Activated naive CD8-positive, alpha-beta T cell (primary cell): ENCODE data around the gene NPHP1.
A peak's percentile ranks its signal among the peaks of the same experiment; 100 is the strongest.
"Not testable (repeated sequence)": the region's sequence is repeated elsewhere in the genome, so short reads cannot be mapped to it uniquely, and the experiment has no call there.

Experiments used
- H3K27ac Mint-ChIP-seq: one replicate; pipeline ENCODE4 v1.8.0; 2021; ENCODE audit warnings: mixed read lengths
- H3K27me3 Mint-ChIP-seq: one replicate; pipeline ENCODE4 v1.8.0; 2021; ENCODE audit warnings: mixed read lengths
- H3K36me3 Mint-ChIP-seq: one replicate; pipeline ENCODE4 v1.8.0; 2021; ENCODE audit warnings: mixed read lengths
- H3K4me1 Mint-ChIP-seq: one replicate; pipeline ENCODE4 v1.8.0; 2021; ENCODE audit warnings: low read depth, mixed read lengths
- H3K4me3 Mint-ChIP-seq: one replicate; pipeline ENCODE4 v1.8.0; 2021; ENCODE audit warnings: mild to moderate bottlenecking, mixed read lengths
- H3K9me3 Mint-ChIP-seq: one replicate; pipeline ENCODE4 v1.8.0; 2021; ENCODE audit warnings: low read depth, mixed read lengths

Gene NPHP1

GRCh38 chr2:110215091-110215490 is 10.3 kb upstream of the NPHP1 start:
- H3K27ac Mint-ChIP-seq, result no peak overlapping the region
- H3K9me3 Mint-ChIP-seq, result no peaks in the 10 kb centered on the region
- no peak overlapping the region for H3K4me3 Mint-ChIP-seq
- H3K27me3 Mint-ChIP-seq, result peaks cover 17% of the 10 kb centered on the region
- peaks cover 4% of the 10 kb centered on the region for H3K4me1 Mint-ChIP-seq
- no peaks in the 10 kb centered on the region for H3K36me3 Mint-ChIP-seq

- H3K4me3 Mint-ChIP-seq, H3K27me3 Mint-ChIP-seq, H3K9me3 Mint-ChIP-seq, H3K36me3 Mint-ChIP-seq, H3K27ac Mint-ChIP-seq, H3K4me1 Mint-ChIP-seq: not testable (repeated sequence)
Observed at GRCh38 chr2:110213522-110213921, 8.7 kb upstream of the NPHP1 start.

- peaks cover 9% of the 10 kb centered on the region for H3K27me3 Mint-ChIP-seq
- H3K27ac Mint-ChIP-seq, result peak within 1 kb of the TSS; percentile 93
- peaks cover 7% of the 10 kb centered on the region for H3K4me1 Mint-ChIP-seq
- peak within 1 kb of the TSS; percentile 95 for H3K4me3 Mint-ChIP-seq
- peaks cover 4% of the 10 kb centered on the region for H3K36me3 Mint-ChIP-seq
- no peaks in the 10 kb centered on the region for H3K9me3 Mint-ChIP-seq
Observed at GRCh38 chr2:110211938-110212858, 7.4 kb upstream of the NPHP1 start, which contains the start of gene MTLN. Gene MTLN (minus strand): TSS chr2:110212547. CDS start chr2:110212525, 22 bp downstream.

GRCh38 chr2:110205660-110206455 is 1.0 kb upstream of the NPHP1 start:
- Mint-ChIP-seq H3K4me1 (peaks cover 25% of the 10 kb centered on the region), H3K27me3 (no peaks in the 10 kb centered on the region), H3K36me3 (peaks cover 4% of the 10 kb centered on the region), H3K9me3 (no peaks in the 10 kb centered on the region), H3K4me3 (peak overlapping the region; percentile 96), H3K27ac (peak overlapping the region; percentile 54)

GRCh38 chr2:110198016-110198415 is 6.8 kb downstream of the NPHP1 start:
- Mint-ChIP-seq H3K36me3 (peaks cover 3% of the 10 kb centered on the region), H3K4me1 (no peaks in the 10 kb centered on the region), H3K27ac (no peak overlapping the region), H3K4me3 (no peak overlapping the region), H3K9me3 (no peaks in the 10 kb centered on the region), H3K27me3 (peaks cover 3% of the 10 kb centered on the region)

GRCh38 chr2:110197452-110197851 is 7.4 kb downstream of the NPHP1 start:
- H3K4me1 Mint-ChIP-seq, result no peaks in the 10 kb centered on the region
- H3K9me3 Mint-ChIP-seq, result no peaks in the 10 kb centered on the region
- no peak overlapping the region for H3K27ac Mint-ChIP-seq
- peaks cover 3% of the 10 kb centered on the region for H3K36me3 Mint-ChIP-seq
- H3K4me3 Mint-ChIP-seq, result no peak overlapping the region
- peaks cover 3% of the 10 kb centered on the region for H3K27me3 Mint-ChIP-seq

- not testable (repeated sequence) for H3K9me3 Mint-ChIP-seq, H3K27ac Mint-ChIP-seq, H3K4me3 Mint-ChIP-seq, H3K36me3 Mint-ChIP-seq, H3K27me3 Mint-ChIP-seq, H3K4me1 Mint-ChIP-seq
Observed at GRCh38 chr2:110190169-110190568, 14.6 kb downstream of the NPHP1 start.

GRCh38 chr2:110182449-110182848 is 22.4 kb downstream of the NPHP1 start:
- H3K27ac Mint-ChIP-seq, result no peak overlapping the region
- H3K36me3 Mint-ChIP-seq, result peaks cover 16% of the 10 kb centered on the region
- H3K9me3 Mint-ChIP-seq, result peaks cover 17% of the 10 kb centered on the region
- H3K4me3 Mint-ChIP-seq, result no peak overlapping the region
- H3K27me3 Mint-ChIP-seq, result peaks cover 14% of the 10 kb centered on the region
- H3K4me1 Mint-ChIP-seq, result no peaks in the 10 kb centered on the region

- H3K27me3 Mint-ChIP-seq, result peaks cover 14% of the 10 kb centered on the region
- H3K4me3 Mint-ChIP-seq, result no peak overlapping the region
- H3K36me3 Mint-ChIP-seq, result peaks cover 16% of the 10 kb centered on the region
- no peak overlapping the region for H3K27ac Mint-ChIP-seq
- H3K4me1 Mint-ChIP-seq, result no peaks in the 10 kb centered on the region
- peaks cover 11% of the 10 kb centered on the region for H3K9me3 Mint-ChIP-seq
Observed at GRCh38 chr2:110180036-110180435, 24.8 kb downstream of the NPHP1 start.

GRCh38 chr2:110173523-110173922 is 31.3 kb downstream of the NPHP1 start:
- Mint-ChIP-seq H3K4me1 (peaks cover 4% of the 10 kb centered on the region), H3K36me3 (peaks cover 2% of the 10 kb centered on the region), H3K4me3 (no peak overlapping the region), H3K27me3 (no peaks in the 10 kb centered on the region), H3K9me3 (no peaks in the 10 kb centered on the region), H3K27ac (no peak overlapping the region)

GRCh38 chr2:110172506-110172905 is 32.3 kb downstream of the NPHP1 start:
- Mint-ChIP-seq H3K27me3 (no peaks in the 10 kb centered on the region), H3K4me1 (peaks cover 4% of the 10 kb centered on the region), H3K27ac (no peak overlapping the region), H3K36me3 (no peaks in the 10 kb centered on the region), H3K9me3 (no peaks in the 10 kb centered on the region), H3K4me3 (no peak overlapping the region)

- Mint-ChIP-seq H3K9me3 (no peaks in the 10 kb centered on the region), H3K36me3 (no peaks in the 10 kb centered on the region), H3K27ac (no peak overlapping the region)
Observed at GRCh38 chr2:110170102-110170501, 34.7 kb downstream of the NPHP1 start.

GRCh38 chr2:110167326-110168000 is 37.4 kb downstream of the NPHP1 start:
- Mint-ChIP-seq H3K27me3 (peaks cover under 1% of the 10 kb centered on the region), H3K4me1 (peaks cover 4% of the 10 kb centered on the region), H3K36me3 (peaks cover 1% of the 10 kb centered on the region), H3K9me3 (no peaks in the 10 kb centered on the region), H3K27ac (no peak overlapping the region), H3K4me3 (no peak overlapping the region)

More at GRCh38 chr2:110170102-110170501, 34.7 kb downstream of the NPHP1 start:
- H3K4me3 Mint-ChIP-seq, result peak overlapping the region; percentile 40
- no peaks in the 10 kb centered on the region for H3K27me3 Mint-ChIP-seq
- H3K4me1 Mint-ChIP-seq, result peaks cover 4% of the 10 kb centered on the region

- Mint-ChIP-seq H3K4me3 (no peak overlapping the region), H3K27ac (no peak overlapping the region), H3K27me3 (peaks cover 2% of the 10 kb centered on the region), H3K9me3 (no peaks in the 10 kb centered on the region), H3K4me1 (peaks cover 4% of the 10 kb centered on the region), H3K36me3 (peaks cover 3% of the 10 kb centered on the region)
Observed at GRCh38 chr2:110166266-110166665, 38.5 kb downstream of the NPHP1 start.
